Measurements from ENCODE around the gene NSMCE1.
A peak's percentile ranks its signal among the peaks of the same experiment; 100 is the strongest.

NSMCE1 gene

DNA sequence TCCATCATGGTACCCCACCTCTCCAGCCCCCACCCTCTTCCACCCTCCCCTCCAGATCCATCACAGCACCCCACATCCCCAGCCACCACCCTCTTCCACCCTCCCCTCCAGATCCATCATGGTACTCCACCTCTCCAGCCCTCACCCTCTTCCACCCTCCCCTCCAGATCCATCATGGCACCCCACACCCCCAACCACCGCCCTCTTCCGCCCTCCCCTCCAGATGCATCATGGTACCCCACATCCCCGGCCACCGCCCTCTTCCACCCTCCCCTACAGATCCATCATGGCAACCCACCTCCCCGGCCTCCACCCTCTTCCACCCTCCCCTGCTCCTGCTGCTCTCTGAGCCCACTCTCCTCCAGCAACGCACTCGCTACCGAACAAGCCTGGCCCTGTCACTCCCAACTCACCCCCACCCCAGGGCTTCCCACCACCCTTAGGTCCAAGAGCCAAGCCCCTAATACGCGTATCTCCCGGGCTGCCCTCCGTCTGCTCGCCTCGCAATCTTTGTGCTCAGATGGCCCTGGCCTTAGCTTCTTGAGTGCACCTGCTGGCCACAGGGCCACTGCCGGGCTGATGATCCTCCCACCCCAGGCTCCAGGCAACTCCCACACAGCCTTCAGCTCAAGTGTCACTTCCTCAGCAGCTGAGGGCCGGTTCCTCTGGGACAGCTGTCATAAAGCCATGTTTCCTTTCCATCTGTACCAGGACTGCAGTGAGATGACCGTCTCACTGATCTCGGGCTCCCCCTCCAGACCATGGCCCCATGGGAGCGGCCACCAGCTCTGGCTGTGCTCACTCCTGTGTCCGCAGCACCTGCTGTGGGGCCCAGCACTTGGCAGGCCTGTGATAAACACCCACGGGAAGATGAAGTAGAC, 39.7 kb downstream of the NSMCE1 start:
- DNase-seq: peak; percentile 75

DNA sequence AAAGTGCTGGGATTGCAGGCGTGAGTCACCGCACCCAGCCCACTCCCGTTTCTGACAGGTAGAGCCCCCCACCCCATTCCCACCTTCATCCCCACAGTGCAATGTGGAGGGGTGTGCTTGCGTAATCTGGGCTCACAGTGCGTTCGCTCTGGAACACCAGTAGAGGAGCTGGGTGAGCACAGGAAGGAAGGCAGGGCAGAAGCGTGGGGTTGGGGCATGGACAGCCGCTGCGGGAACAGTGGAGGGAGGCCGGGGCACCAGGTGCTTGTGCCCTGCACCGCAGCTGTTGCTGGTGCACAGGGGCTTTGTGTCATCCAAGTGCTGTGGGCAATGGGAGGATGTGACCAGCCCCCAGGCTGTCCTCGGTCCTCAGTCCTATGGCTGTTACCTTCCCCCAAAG, 40.5 kb downstream of the NSMCE1 start:
- DNase-seq: peak; percentile 29

GRCh38 chr16:27226976-27227705, 41.4 kb downstream of the NSMCE1 start:
- DNase-seq: peak; percentile 27

GRCh38 chr16:27226476-27226875, 42.1 kb downstream of the NSMCE1 start:
- DNase-seq: peak; percentile 21

DNA sequence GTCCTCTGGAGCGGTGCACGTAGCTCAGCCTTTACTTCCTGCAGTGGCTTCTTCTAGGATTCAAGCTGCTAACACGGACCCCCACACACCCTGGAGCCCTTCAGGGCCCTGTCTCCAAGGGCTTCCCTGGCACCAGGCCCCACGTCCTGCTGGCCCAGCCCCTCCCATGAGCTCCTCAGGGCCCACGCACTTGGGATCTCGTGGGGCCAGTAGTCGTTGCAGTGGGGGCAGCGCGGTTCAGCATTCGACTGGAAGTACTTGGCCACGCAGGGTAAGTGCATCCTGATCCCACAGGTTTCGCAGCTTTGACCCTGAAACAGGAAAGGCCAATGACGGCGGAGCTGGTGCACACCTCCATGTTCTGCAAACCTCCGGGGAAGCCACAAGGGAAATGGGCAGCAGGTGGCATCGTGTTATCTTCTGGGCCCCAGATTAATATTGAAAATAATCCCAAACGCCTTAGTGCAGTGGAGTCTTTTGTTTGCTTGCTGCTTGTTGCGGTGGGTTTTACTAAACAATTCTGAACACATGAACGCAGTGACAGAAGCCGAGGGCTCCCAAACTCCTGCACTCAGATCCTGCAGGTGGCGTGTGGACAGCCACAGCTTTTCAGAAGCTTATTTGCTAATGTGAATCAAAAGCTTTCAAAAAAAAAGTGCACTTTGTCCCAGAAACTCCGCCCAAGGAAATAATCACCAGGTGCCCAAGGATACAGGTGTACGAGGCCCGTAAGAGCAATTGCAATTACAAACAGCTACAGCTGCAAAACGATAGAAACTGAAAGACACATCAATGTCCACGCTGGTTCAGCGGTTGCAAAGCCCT, 42.8 kb downstream of the NSMCE1 start:
- DNase-seq: peak; percentile 18

DNA sequence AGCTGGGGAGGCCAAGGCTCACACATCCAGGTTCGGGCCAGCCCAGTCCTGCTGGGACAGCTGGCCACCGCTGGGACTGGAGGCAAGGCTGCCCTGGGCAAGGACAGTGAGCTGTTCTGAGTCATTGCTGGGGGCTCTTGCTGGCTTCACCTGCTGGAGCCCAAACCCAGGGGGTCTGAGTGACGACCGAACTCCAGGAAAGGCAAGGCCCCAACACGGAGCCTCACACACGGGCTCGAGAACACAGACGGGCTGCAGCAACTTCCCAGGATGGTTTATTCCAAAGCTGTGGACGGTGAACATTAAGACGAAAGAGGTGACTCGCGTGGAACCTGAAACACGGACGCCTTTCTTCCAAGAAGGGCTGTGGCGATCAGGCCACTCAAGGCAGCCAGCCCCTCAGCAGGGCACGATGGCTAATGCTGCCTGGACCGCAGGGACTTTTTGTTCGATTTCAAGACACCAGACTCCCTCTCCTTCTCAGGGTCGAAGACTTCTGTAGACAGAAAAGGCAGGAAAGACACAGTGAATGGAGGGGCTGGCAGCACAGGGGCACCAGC, 43.8 kb downstream of the NSMCE1 start:
- DNase-seq: no peak

GRCh38 chr16:27224271-27224737, 44.3 kb downstream of the NSMCE1 start:
- no peak for DNase-seq

- no peak for DNase-seq
Observed at GRCh38 chr16:27223701-27224100, 44.9 kb downstream of the NSMCE1 start.

GRCh38 chr16:27223226-27223610, 45.4 kb downstream of the NSMCE1 start:
- DNase-seq: no peak

- DNase-seq: peak; percentile 75
Observed at GRCh38 chr16:27222249-27223225, 46.0 kb downstream of the NSMCE1 start.

- DNase-seq: no peak
Observed at GRCh38 chr16:27221576-27222248, 46.9 kb downstream of the NSMCE1 start.

- DNase-seq: no peak
Observed at GRCh38 chr16:27220991-27221390, 47.6 kb downstream of the NSMCE1 start.

DNA sequence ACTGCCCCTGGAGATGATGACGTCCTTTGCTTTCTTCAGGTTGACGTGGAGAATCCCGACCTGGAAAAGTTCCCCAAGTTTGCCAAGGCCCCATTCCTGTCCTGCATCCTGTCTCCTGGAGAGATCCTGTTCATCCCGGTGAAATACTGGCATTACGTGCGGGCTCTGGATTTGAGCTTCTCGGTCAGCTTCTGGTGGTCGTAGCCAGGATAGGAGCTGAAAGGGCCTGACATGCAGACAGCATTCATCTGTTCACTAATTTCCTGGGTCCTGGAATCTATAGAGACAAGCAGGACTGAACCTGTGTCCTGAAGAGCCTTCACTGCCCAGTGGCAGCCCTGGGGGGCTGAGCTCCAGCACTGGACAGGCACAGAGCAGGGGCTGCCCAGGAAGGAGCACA, 48.0 kb downstream of the NSMCE1 start:
- DNase-seq: no peak

DNA sequence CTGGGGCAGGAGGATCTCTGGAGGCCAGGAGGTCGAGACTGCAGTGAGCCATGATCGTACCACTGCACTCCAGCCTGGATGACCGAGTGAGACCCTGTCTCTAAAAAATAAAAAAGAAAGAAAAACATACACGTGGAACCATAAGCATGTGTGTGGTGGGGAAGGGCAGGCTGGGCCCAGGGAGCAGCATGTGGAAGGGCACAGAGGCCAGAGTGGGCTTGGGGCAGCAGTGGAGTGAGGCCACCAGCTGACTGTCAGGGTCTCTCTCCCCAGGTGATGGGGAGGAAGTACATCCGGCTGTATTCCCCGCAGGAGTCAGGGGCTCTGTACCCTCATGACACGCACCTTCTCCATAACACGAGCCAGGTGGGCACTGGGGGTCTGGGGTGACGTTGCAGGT, 48.5 kb downstream of the NSMCE1 start:
- DNase-seq: no peak

DNA sequence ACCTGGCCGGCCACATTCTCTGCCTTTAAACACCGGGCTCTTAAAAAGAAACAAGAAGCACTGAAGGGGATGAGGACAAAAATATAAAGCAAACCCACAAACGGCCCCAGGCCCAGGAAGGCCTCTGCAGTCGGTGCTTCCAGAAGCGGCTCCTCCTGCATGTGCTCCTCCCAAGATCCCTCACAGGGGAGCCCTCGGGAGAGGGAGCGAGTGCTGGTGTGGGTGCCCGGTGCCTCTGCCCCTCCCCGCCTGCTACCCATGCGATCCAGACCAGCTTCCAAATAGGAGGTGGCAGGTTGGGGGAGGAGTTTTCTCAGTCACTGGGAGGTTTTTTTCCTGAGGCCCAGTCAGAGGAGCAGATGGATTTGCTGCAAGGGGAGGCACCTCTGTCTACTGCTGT, 49.4 kb downstream of the NSMCE1 start:
- no peak for DNase-seq

- no peak for DNase-seq
Observed at GRCh38 chr16:27218756-27219155, 49.8 kb downstream of the NSMCE1 start.

- no peak for DNase-seq
Observed at GRCh38 chr16:27217256-27217655, 51.3 kb downstream of the NSMCE1 start.

DNA sequence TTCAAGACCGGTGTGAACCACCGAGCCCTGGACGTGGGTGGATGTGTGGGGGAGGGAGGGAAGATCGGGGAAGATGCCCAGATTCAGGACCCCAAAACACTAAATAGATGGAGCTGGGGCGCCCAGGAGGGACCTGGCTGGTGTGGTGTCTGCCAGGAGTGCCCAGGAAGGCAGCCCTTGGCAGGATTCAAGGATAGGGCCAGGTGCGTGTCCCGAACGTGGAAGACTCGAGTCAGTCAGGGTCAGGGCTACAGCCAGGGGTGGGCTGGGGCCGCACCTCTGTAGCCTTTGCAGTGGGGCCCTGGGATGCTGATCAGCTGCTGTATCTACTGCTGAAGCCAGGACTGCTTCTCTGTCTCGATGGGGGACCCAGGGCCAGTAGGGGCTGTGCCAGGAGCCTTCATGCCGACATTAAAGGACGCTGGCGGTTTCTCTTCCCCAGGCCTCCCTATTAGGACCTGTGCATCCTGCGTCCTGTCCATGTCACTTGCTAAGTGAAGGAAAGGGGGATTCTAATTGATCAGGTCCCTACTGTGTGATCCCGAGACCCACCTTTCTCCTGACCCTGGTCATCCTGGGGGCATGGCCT, 52.2 kb downstream of the NSMCE1 start:
- DNase-seq: no peak

GRCh38 chr16:27215660-27216059, 52.9 kb downstream of the NSMCE1 start:
- DNase-seq: no peak

All from left hindlimb (tissue), 1 donor.